GM12878 (cell line): ENCODE results near the gene CLPSL1. TPM values are rescaled to one million over a fixed set of nuclear protein-coding genes. Genes with fewer than 3 reads are reported as not detected.

Source experiments
- ATAC-seq: fragments of 200-7000 bp; cut with Tn5 transposase; 3 replicates; pipeline ENCODE4 v1.9.1; 2020; ENCODE audit warnings: mild to moderate bottlenecking, moderate library complexity
- BruUV-seq: library from RNA; stranded (reverse); fragments of 400-500 nt; replicated peaks from 2 replicates; lab custom pipeline; 2021; lab: Mats Ljungman, UMichigan
- CTCF ChIA-PET: fragments of 300-600 bp; sonication (Branson Sonifier 250); formaldehyde crosslinking; extraction: SDS; loops from one replicate; lab custom pipeline; 2021; ENCODE audit warnings: inconsistent platforms; lab: Yijun Ruan, JAX
- POLR2A ChIA-PET: fragments of 350-600 bp; formaldehyde crosslinking; extraction: SDS; loops from one replicate; lab custom pipeline; 2021; ENCODE audit warnings: inconsistent platforms; lab: Charles Lee
- RAD21 ChIA-PET: fragments of 300-600 bp; sonication (Branson Sonifier 250); formaldehyde crosslinking; loops from one replicate; lab custom pipeline; 2023; ENCODE audit warnings: antibody characterized with exemption; ENCODE audit not compliant: unreplicated experiment; lab: Charles Lee
- SMC1A ChIA-PET: fragments of 300-600 bp; sonication (Branson Sonifier 250); formaldehyde crosslinking; loops from one replicate; lab custom pipeline; 2023; ENCODE audit not compliant: unreplicated experiment, uncharacterized antibody; lab: Charles Lee
- DNase-seq: peaks from one replicate; pipeline ENCODE4 v3.0.0-alpha.2; 2011; ENCODE audit warnings: low read depth, low spot score
- FAIRE-seq: peaks from 3 replicates; lab custom pipeline; 2011; peaks lifted over from hg19 to GRCh38; lab: Jason Lieb, UNC
- H2AFZ ChIP-seq: 2 replicates; pipeline ENCODE4 v1.6.0; 2011; ENCODE audit warnings: low read depth, low read length, control low read depth; ENCODE audit not compliant: control insufficient read depth
- H3K27ac ChIP-seq: 2 replicates; pipeline ENCODE4 v1.5.1; 2011; ENCODE audit warnings: control low read depth; ENCODE audit not compliant: control insufficient read depth, insufficient read depth
- H3K27me3 ChIP-seq, 2 experiments: replicated peaks in 1 of 2; 2 replicates each; pipeline versions ENCODE4 v1.6.0 to v1.6.1; 2011; ENCODE audit warnings: low read length in 1 of 2; ENCODE audit not compliant: control insufficient read depth in 2 of 2, insufficient read depth in 2 of 2
- H3K36me3 ChIP-seq, 2 experiments: 2 replicates each; pipeline ENCODE4 v1.5.1; 2011; ENCODE audit warnings: low read length in 1 of 2; ENCODE audit not compliant: control insufficient read depth in 2 of 2, insufficient read depth in 2 of 2
- H3K4me1 ChIP-seq: 2 replicates; pipeline ENCODE4 v1.6.1; 2011; ENCODE audit warnings: mild to moderate bottlenecking, low read length, moderate library complexity, mixed read lengths; ENCODE audit not compliant: control insufficient read depth, insufficient read depth
- H3K4me2 ChIP-seq: 2 replicates; pipeline ENCODE4 v1.6.0; 2011; ENCODE audit warnings: control low read depth; ENCODE audit not compliant: control insufficient read depth, insufficient read depth
- H3K4me3 ChIP-seq: fragments of 200-600 bp; sonication (generic); 2 replicates; pipeline ENCODE4 v1.5.1; 2016
- H3K79me2 ChIP-seq: 2 replicates; pipeline ENCODE4 v1.6.0; 2011; ENCODE audit warnings: low read length; ENCODE audit not compliant: control insufficient read depth, insufficient read depth
- H3K9ac ChIP-seq: 2 replicates; pipeline ENCODE4 v1.8.0; 2011; ENCODE audit warnings: low read length, control low read depth, mixed read lengths; ENCODE audit not compliant: control insufficient read depth, insufficient read depth
- H3K9me3 ChIP-seq: replicated peaks from 3 replicates; pipeline ENCODE4 v1.5.1; 2011; ENCODE audit warnings: mild to moderate bottlenecking, low read length; ENCODE audit not compliant: control insufficient read depth, insufficient read depth
- H4K20me1 ChIP-seq: 2 replicates; pipeline ENCODE4 v1.6.0; 2011; ENCODE audit not compliant: control insufficient read depth, insufficient read depth
- BHLHE40 ChIP-seq, 2 experiments: fragments of 450-650 bp in 1 of 2; IDR thresholded peaks; 2 replicates each; pipeline ENCODE4 v1.6.1; 2011 to 2017; ENCODE audit warnings: low read depth in 2 of 2, borderline replicate concordance in 1 of 2, improper control_type of control experiment in 1 of 2, low read length in 1 of 2, mild to moderate bottlenecking in 1 of 2
- CEBPZ ChIP-seq: fragments of 150-350 bp; IDR thresholded peaks from 2 replicates; pipeline ENCODE4 v1.6.1; 2016; ENCODE audit warnings: low read depth, low read length
- EGR1 ChIP-seq, 2 experiments: IDR thresholded peaks; 1 replicate in 1 of 2; 2 replicates in 1 of 2; pipeline ENCODE4 v1.6.1; 2011 to 2012; ENCODE audit warnings: low read depth in 2 of 2, low read length in 2 of 2, borderline replicate concordance in 1 of 2, mild to moderate bottlenecking in 1 of 2, moderate library complexity in 1 of 2
- JUNB ChIP-seq: IDR thresholded peaks from 2 replicates; pipeline ENCODE4 v1.6.1; 2016; ENCODE audit warnings: antibody characterized with exemption, mild to moderate bottlenecking
- MXI1 ChIP-seq: fragments of 150-350 bp; IDR thresholded peaks from 2 replicates; pipeline ENCODE4 v1.6.1; 2011; ENCODE audit warnings: low read depth, mild to moderate bottlenecking, inconsistent platforms, low read length, improper control_type of control experiment
- RUNX3 ChIP-seq: IDR thresholded peaks from 2 replicates; pipeline ENCODE4 v1.6.1; 2012; ENCODE audit warnings: low read length, inconsistent platforms
- SIN3A ChIP-seq: IDR thresholded peaks from 2 replicates; pipeline ENCODE4 v1.6.1; 2012; ENCODE audit warnings: low read depth, low read length, improper control_type of control experiment
- STAT3 ChIP-seq: IDR thresholded peaks from 2 replicates; pipeline ENCODE4 v1.6.1; 2011; ENCODE audit warnings: low read depth, low read length, improper control_type of control experiment
- USF1 ChIP-seq: IDR thresholded peaks from 2 replicates; pipeline ENCODE4 v1.6.1; 2011; ENCODE audit warnings: borderline replicate concordance, low read depth, mild to moderate bottlenecking, moderate library complexity, mixed read lengths, low read length; ENCODE audit not compliant: insufficient read depth; ENCODE audit errors: extremely low read length
- WGBS: methylation state at CpG from one replicate; pipeline ENCODE4 v1.1.6; 2016; ENCODE audit warnings: low lambda C conversion rate; ENCODE audit not compliant: insufficient replicate concordance, insufficient coverage; ENCODE audit errors: missing lambda C conversion rate; 5-methylcytosine and 5-hydroxymethylcytosine counted together
- in situ Hi-C: fragments of 300-500 bp; cut with MboI; formaldehyde crosslinking; loops from 9 replicates; pipeline ENCODE4 v1.14.3; 2018; ENCODE audit warnings: mixed read lengths
- intact Hi-C: fragments of 100-400 bp; cut with micrococcal nuclease; formaldehyde crosslinking; loops from one replicate; pipeline ENCODE4 v1.14.2; 2022; ENCODE audit not compliant: unreplicated experiment
- polyA plus RNA-seq, 11 experiments: library from polyadenylated mRNA; depleted of rRNA in 4 of 11; unstranded in 6 of 11; stranded (reverse) in 5 of 11; fragments of >200 nt; fragmentation: Nextera tagmentation in 4 of 11; fragmentation: Illumina TruSeq in 1 of 11; extraction: Ambion mirVana in 4 of 11; extraction: Trizol in 1 of 11; gene quantifications; 1 replicate in 1 of 11; 2 replicates in 10 of 11; pipeline versions ENCODE4 v1.2.1 to v1.2.3, GENCODE V29; 2011 to 2016; ENCODE audit warnings: inconsistent platforms in 2 of 11, missing spikeins in 2 of 11, low read depth in 1 of 11
- total RNA-seq, 4 experiments: library from RNA; depleted of rRNA in 3 of 4; stranded (reverse); fragments of >200 nt in 3 of 4; fragmentation: Illumina TruSeq in 1 of 4; extraction: Trizol in 1 of 4; gene quantifications; 2 replicates each; pipeline versions ENCODE4 v1.2.1 to v1.2.3, GENCODE V29; 2013 to 2021
- TF ChIP-seq, protein P1 (sequence below), 3 experiments: IDR thresholded peaks in 2 of 3; conservative IDR thresholded peaks in 1 of 3; 2 replicates each; pipeline ENCODE4 v1.5.1; 2011; ENCODE audit warnings: low read depth in 3 of 3, low read length in 3 of 3, mild to moderate bottlenecking in 3 of 3, control low read depth in 2 of 3, moderate library complexity in 2 of 3, inconsistent platforms in 1 of 3, mixed read lengths in 1 of 3; ENCODE audit not compliant: control insufficient read depth in 2 of 3, insufficient read depth in 1 of 3; ENCODE audit errors: extremely low read depth in 1 of 3

The CLPSL1 gene
- total and polyA plus RNA-seq, 10 of the 15 experiments (the other 5 are each of a cell fraction or from before 2014, with no cell fraction given), result not detected

DNA sequence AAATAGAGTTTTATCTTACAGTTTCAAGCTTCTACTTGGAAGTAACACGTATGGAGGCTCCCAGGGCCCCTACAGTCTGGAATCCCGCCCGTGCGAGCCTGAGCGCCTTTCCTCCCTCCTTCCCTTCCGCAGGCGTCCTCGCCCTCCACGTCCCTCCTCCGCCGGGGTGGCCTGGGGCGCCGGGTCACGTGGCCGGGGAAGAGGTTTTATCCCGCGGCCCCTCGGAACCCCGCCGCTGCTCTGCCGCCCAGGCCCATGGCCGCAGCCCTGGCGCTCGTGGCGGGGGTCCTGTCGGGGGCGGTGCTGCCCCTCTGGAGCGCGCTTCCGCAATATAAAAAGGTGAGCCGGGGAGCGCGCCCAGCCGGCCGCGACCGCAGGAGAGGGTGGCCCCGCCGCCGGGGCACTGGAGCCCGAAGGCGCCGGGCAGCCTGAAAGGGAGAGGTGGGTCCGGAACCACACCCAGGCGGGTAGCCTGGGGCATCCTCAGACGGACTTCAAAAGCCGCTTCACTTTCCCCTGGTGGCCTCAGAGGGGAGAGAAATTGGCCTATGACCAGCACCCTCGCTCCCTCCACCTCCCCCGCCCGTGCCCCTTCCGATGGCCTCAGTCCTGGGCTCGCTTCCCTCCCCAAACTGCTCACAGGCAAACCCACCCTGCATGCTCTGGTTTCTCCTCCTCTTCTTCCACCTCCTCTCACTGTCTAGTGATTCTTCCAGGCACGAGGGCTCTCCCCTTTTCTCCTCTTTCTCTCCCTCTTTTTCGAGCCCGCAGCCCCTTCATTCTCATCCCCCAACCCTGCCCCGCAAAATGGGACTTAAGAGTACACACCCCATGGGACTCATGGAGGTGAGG is 4.2 kb upstream of the CLPSL1 start, which contains the start of gene CLPSL2:
Gene CLPSL2 (plus strand): TSS at position 235 of the 852 bp plus-strand sequence. CDS start 21 bp downstream, at position 256.
- BruUV-seq, result no TSS peak
- H4K20me1 ChIP-seq, result no peaks in the 10 kb centered on the region
- no peak within 1 kb of the TSS for H3K27ac ChIP-seq
- no peaks in the 10 kb centered on the region for H3K36me3 ChIP-seq
- H3K27me3 ChIP-seq, result no peaks in the 10 kb centered on the region; a peak in 1 of 4 replicates
- intact Hi-C loops (no loop called here), in situ Hi-C loops (no loop called here)
- no peak for FAIRE-seq
- H3K79me2 ChIP-seq, result no peaks in the 10 kb centered on the region
- 9% methylated on average over 31 of the region's 56 CpGs for WGBS
- SMC1A ChIA-PET, result no interaction called here
- H3K9ac ChIP-seq, result no peak within 1 kb of the TSS
- H3K4me3 ChIP-seq, result peak within 1 kb of the TSS; percentile 61; the same call in 1 of the 2 replicates
- no peaks in the 10 kb centered on the region for H3K9me3 ChIP-seq
- CTCF ChIA-PET, result no interaction called here
- POLR2A ChIA-PET, result no interaction called here
- RAD21 ChIA-PET, result no interaction called here
- H2AFZ ChIP-seq, result peak within 1 kb of the TSS; percentile 39
- TF ChIP-seq STAT3 (no peak), EGR1 (IDR thresholded peaks at IDR 0.05; ENCODE audit: borderline replicate concordance in 1 of 2, low read depth in 2 of 2, low read length in 2 of 2) (no peak), SIN3A (no peak), RUNX3 (peak; percentile 16; the same call in 1 of the 2 replicates), JUNB (no peak), MXI1 (no peak), USF1 (peak; percentile 78), BHLHE40 (IDR thresholded peaks at IDR 0.05; ENCODE audit: borderline replicate concordance in 1 of 2, low read depth in 2 of 2, low read length in 1 of 2) (peak in 1 of 2 experiments; percentile 39; a peak in 1 of 4 replicates), CEBPZ (no peak)
- TF ChIP-seq, protein P1, sequence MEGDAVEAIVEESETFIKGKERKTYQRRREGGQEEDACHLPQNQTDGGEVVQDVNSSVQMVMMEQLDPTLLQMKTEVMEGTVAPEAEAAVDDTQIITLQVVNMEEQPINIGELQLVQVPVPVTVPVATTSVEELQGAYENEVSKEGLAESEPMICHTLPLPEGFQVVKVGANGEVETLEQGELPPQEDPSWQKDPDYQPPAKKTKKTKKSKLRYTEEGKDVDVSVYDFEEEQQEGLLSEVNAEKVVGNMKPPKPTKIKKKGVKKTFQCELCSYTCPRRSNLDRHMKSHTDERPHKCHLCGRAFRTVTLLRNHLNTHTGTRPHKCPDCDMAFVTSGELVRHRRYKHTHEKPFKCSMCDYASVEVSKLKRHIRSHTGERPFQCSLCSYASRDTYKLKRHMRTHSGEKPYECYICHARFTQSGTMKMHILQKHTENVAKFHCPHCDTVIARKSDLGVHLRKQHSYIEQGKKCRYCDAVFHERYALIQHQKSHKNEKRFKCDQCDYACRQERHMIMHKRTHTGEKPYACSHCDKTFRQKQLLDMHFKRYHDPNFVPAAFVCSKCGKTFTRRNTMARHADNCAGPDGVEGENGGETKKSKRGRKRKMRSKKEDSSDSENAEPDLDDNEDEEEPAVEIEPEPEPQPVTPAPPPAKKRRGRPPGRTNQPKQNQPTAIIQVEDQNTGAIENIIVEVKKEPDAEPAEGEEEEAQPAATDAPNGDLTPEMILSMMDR (IDR thresholded peaks at IDR 0.05 in 2 of 3, conservative IDR thresholded peaks at IDR 0.05 in 1 of 3; ENCODE audit: control insufficient read depth in 2 of 3, extremely low read depth in 1 of 3, insufficient read depth in 1 of 3, low read depth in 3 of 3, low read length in 3 of 3), result no peak
- peak within 1 kb of the TSS; percentile 83 for H3K4me2 ChIP-seq
- no peaks in the 10 kb centered on the region for H3K4me1 ChIP-seq
- peak; percentile 79 for ATAC-seq
- no peak for DNase-seq
